ENCODE measurements around the gene FAM163B.

The FAM163B gene

DNA sequence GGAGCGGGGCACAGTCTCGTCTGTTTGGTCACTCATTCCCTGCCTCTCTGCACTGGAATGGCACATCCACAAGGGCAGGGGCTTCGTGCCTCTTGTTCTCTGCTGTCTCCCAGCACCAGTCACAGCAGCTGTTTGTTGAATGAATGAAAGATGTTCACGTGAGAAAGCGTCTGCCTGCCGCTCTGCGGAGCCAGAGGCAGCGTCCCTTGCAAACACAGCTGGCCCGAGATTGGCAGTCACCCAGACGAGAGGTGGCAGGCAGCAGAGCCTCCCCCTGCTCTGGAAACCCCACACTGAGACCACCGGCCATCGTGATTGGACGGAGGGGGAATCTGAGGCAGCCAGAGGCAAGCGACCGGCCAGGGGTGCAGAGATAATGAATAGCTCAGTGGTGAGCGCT lies 6.0 kb upstream of the FAM163B start:
- DNase-seq, result no peak

- no peak for DNase-seq
Measured at GRCh38 chr9:133614678-133615077, 5.5 kb upstream of the FAM163B start.

DNA sequence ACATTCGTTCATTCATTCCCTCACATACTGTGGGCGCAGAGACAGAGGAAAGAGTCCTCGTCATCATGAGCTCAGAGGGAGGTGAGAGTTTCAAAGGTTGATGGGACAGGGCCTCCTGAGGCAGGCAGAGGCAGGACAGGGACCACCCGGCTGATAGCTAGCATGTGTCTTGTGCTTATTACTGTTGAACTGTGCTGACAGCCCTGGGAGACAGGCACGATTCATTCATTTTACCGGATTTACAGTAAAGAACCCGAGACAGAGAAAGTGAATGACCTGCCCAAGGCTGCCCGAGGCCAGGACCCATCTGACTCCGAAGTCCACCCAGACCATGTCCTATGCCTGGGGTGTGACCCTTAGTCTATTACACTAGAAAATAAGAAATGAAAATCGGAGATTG lies 4.9 kb upstream of the FAM163B start:
- no peak for DNase-seq

DNA sequence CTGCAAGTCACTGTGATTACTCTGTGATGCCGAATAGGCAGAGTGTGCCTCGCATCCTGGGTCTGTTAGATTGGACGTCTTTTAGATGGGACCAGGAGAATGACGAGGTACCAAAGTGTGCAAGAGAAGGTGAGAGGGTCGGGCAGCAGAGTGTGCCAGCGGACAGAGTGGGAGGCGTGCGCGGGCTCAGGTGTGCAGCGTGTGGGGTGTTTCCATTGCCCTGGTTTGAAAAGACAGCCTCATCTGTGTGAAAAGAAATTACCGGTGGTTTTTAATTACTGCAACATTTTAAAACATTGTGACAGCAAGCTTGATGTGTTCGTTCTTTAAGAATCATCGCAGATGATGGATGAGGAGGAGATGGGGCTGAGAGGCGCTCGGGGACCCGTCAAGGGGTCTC lies 4.2 kb upstream of the FAM163B start:
- no peak for DNase-seq

DNA sequence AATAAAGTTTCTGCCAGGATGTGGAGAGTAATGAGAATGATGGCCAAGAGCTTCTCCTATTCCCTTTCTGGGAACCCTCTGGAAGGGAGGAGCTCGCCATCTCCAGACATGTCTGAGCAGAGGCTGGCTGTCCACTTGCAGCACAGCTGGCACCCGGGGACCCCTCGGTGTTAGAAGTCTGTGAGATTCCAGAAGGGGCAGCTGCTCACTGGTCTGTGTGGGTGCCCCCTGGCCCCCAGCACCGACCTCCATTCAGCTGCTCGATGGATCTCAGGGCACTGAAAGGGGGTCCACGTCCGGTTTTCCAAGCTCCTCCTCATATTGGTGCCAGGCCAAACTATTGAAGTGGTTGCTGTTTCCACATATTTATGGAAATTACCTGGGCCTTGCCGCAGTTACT lies 3.6 kb upstream of the FAM163B start:
- peak; percentile 79 for DNase-seq

DNA sequence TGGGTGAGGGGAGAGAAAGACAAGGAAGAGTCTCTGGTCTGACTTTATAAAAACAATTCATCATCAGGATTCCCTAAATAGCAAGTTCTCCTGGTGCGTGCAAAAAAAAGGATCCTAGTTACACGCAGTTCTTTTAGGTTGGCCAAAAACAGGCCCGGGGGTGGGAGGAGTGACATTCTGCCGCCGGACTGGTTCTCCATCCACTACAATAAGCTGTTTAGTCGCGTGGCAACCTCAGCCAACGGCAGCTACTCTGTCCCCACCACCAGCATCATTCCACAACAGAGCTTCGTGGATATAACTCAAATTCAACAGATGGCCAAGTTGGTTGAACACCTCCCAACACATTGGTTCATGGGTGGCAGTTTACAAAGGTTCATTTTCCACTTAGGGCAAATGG lies 2.9 kb upstream of the FAM163B start:
- no peak for DNase-seq

- peak; percentile 99 for DNase-seq
Measured at GRCh38 chr9:133610845-133611244, 1.7 kb upstream of the FAM163B start.

DNA sequence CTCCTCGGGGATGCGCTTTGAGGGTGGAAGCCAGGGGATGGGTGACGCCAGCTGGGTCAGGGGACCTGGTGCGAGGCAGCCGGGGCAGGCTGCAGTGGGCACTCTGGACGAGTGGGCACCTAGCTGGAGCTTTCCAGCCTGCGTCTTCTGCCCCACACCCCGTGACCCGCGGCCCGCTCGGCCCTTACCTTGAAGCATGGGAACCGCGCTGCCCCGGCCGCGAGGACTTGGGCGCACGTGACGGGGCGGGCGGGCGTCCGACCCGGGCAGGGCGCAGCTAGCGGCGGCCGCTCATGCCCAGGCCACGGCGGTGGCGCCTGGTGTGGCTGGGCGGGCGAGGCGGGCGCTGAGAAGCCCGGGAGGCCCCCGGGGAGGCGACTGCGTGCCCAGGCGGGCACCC lies 300 bp downstream of the FAM163B start:
- no peak for DNase-seq

DNA sequence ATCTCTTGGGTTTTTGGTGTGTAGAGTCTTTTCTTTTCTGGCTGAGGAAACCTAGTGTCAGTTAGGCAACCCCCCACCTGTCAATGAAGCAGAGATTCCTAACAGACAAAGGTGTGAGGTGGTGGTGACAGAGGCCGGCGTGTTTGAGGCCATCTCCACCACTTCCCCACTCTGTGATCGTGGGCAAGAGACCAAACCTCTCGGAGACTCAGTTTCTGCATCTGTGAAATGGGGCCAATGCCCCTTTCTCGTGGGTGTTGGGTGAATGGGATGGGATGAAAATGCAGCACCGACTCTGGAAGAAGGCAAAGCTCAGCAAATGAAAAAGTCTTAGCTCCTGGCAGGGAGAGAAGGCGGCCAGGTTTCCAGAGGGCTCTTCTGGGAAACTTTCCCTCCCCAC lies 807 bp downstream of the FAM163B start:
- DNase-seq, result no peak

- no peak for DNase-seq
Measured at GRCh38 chr9:133607976-133608375, 1.2 kb downstream of the FAM163B start.

- no peak for DNase-seq
Measured at GRCh38 chr9:133607381-133607780, 1.8 kb downstream of the FAM163B start.

DNA sequence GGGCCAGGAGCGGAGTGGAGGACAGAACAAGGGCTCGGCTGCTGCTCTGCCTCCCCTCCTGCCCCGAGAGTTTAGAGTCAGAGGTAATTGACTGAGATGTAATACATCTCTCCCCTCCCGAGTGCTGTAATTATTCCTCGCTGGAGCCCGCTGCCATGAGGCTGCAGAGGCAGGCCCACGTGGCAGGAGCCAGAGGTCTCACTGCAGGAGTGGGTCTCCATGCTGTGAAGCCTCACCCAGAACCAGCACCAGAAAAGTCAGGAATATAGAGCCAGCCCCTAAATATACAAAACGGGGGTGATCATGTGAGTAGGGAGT lies 2.5 kb downstream of the FAM163B start:
- peak; percentile 63 for DNase-seq

DNA sequence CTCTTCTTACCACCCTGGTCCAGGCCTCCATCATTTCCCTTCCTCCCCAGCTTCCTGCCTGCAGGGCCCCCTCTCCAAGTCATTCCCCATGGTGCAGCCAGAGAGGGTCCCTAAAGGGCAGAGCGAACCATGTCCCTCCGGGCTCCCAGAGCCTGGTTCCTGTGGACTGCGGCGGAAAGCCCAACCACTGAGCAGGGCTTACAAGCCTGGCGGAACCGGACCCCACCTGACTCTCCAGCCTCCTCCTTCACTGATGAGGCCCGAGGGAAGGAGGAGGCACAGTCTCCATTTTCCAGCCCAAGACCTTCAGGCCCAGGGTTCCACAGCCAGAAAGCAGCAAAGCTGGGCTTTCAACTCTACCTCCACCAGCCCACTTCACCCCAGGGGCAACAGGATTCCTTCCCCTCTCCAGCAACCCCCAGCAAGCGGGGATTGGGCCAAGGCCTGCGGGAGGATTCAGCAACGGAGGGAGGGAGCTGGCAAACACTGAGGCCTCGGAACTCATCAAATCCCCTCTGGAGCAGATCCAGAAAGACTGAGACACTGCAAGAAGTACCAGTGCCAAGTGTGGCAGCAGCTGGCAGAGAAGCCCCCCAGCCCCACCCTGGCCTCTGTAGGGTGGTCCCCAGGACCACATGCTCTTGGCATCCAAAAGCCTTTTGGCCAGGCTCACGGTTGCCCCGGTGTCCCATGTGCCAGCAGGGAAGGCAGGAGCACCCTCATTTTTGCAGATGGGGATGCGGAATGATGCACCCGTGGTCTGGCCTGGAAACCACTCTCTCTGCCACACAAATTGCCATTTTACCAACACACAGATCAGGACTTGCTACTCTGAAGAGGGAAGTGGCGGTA lies 3.1 kb downstream of the FAM163B start:
- peak; percentile 65 for DNase-seq

- DNase-seq, result no peak
Measured at GRCh38 chr9:133605446-133605845, 3.7 kb downstream of the FAM163B start.

- no peak for DNase-seq
Measured at GRCh38 chr9:133604856-133605255, 4.3 kb downstream of the FAM163B start.

- DNase-seq, result peak; percentile 25
Measured at GRCh38 chr9:133604214-133604613, 5.0 kb downstream of the FAM163B start.

DNA sequence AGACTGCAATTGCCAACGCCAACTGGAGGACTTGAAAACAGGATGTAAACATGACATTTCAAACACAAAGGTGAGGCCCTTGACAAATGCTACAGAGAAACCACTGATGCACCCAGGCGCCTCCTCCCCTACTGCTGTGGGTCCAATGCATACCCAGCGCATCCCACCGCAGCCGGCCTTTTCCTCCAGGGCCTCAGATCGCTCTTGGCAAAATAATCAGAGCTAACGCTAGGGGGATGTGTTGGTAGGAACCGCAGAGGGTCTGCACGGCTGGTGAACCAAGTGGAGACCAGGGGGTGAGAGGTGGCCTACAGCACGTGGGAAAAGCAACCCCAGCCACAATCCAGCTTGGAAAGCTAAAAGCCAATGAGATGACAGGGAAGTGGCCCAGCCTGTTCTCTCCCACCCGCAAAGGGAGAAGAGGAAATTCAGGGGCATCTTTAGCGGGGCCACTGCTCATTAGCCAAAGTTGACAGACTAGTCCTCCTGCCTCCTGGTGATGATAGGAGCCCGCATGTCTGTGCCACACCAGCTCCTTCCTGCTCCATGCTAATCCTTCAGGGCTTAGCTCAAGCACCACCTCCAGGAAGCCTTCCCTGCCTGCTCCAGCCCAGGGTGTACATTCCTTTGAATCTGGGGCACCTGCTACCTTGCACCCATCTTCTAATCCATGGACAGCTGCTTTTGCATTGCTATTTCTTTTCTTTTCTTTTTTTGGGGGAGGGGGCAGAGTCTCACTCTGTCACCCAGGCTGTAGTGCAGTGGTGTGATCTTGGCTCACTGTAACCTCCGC lies 5.9 kb downstream of the FAM163B start:
- DNase-seq, result peak; percentile 27

DNA sequence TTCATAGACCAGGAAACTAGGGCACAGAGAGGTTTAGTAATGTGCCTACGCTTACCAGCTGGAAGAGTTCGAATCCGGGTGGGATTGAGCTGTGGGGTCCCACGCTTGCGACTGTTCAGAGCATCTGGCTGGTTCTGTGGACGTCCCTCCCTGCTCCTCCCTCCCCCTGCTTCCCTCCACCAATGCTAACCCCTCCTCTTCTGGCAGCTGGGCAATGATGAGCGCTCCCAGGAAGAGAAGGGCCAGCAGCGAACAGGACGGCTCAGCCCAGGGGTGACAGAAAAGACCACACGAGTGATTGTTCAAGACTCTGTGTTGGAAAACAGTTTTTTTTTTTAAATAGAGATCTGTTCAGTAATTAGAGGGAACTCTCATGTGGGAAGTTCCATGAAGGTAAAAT lies 6.9 kb downstream of the FAM163B start:
- DNase-seq, result peak; percentile 33

- no peak for DNase-seq
Measured at GRCh38 chr9:133601746-133602145, 7.4 kb downstream of the FAM163B start.

GRCh38 chr9:133600739-133601138 lies 8.4 kb downstream of the FAM163B start:
- DNase-seq, result peak; percentile 16

- DNase-seq, result no peak
Measured at GRCh38 chr9:133599470-133600173, 9.6 kb downstream of the FAM163B start.

DNA sequence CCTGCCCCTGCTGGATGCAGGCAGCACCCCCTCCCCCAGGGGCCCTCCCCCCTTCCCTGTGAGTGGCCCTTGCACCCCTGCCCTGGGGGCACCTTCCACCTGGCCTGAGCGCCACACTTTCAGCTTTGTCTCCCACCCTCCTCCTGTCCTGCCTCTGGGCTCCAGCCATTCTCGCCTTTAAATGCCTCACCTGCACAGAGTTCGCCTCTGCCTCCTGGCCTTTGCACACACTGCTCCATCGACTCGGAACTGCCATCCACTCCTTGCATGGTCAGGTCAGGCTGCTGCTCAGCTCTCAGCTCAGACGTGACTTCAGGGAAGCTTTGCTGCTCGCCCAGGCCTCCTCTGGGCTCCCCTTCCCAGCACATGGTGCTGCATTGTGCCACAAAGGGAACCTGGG lies 10.2 kb downstream of the FAM163B start:
- no peak for DNase-seq

DNA sequence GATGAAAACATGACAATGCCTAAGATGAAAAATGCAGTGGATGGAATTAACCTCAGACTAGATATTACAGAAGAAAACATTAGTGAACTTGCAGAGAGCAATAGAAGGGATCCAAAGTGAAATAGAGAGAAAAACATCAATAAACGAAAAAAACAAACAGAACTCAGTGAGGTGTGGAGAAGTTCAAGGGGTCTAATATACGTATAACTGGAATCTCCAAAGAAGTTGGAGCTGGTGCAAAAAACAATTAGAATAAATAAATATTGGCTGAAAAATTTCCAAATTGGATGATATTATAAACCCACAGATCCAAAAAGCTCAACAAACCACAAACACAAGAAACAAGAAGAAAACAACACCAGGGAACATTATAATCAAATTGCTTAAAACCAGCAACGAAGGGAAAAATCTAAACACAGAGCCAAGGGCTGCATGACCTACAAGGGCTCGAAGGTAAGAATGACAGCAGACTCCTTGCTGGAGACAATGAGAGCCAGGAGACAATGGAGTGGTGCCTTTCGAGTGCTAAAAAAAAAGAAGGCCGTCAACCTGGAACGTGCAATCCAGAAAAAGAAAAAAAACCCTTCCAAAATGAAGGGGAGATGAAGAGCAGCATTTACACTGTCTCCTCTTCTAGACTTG lies 11.8 kb downstream of the FAM163B start:
- DNase-seq, result peak; percentile 45
